HEK293 (cell line): ENCODE results near the gene HSD11B1.

ENCODE experiments used
- BCL11B ChIP-seq: fragments of 450-650 bp; formaldehyde crosslinking; IDR thresholded peaks from 2 replicates; pipeline ENCODE4 v1.5.1; 2016; ENCODE audit warnings: low read depth, missing biosample characterization, missing genetic modification characterization
- PBX3 ChIP-seq: sonication (generic); formaldehyde crosslinking; IDR thresholded peaks from 2 replicates; pipeline ENCODE4 v1.8.1; 2022; ENCODE audit warnings: mild to moderate bottlenecking, moderate library complexity, missing genetic modification reagents
- TCF7L2 ChIP-seq: IDR thresholded peaks from 2 replicates; pipeline ENCODE4 v1.6.1; 2011; ENCODE audit warnings: low read depth, mild to moderate bottlenecking, inconsistent platforms, low read length, moderate library complexity, borderline replicate concordance
- YY1 ChIP-seq: fragments of 450-650 bp; formaldehyde crosslinking; IDR thresholded peaks from 2 replicates; pipeline ENCODE4 v1.5.1; 2018; ENCODE audit warnings: missing biosample characterization, missing genetic modification characterization
- ZNF138 ChIP-seq: fragments of 450-650 bp; formaldehyde crosslinking; IDR thresholded peaks from 2 replicates; pipeline ENCODE4 v1.5.1; 2016; ENCODE audit warnings: missing biosample characterization, missing genetic modification characterization, borderline replicate concordance
- ZNF324 ChIP-seq: fragments of 450-650 bp; formaldehyde crosslinking; IDR thresholded peaks from 2 replicates; pipeline ENCODE4 v1.5.1; 2016; ENCODE audit warnings: missing biosample characterization, missing genetic modification characterization
- ZNF529 ChIP-seq: fragments of 450-650 bp; formaldehyde crosslinking; IDR thresholded peaks from 2 replicates; pipeline ENCODE4 v1.5.1; 2017; ENCODE audit warnings: missing genetic modification characterization, missing biosample characterization; ENCODE audit not compliant: insufficient replicate concordance
- ZNF670 ChIP-seq: fragments of 450-650 bp; formaldehyde crosslinking; IDR thresholded peaks from 2 replicates; pipeline ENCODE4 v1.5.1; 2016; ENCODE audit warnings: missing biosample characterization, missing genetic modification characterization, low read depth

DNA sequence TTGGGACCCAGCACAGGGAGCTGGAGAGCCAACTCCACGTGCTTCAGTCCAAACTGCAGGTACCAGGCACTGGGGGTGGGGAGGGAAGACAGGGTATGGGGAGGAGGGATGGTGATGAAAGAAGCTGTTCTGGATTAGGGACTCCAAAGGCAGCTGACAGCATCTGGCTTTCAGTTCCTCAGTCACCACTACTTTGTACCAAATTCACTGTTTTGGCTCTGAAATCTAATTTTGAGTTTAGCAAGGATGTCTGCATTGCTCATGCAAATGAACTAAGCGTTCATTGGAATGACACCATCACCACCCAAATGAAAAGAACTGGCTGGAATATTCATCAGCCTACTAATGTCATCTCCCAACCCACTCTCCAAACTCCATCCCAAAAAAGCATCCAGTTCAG is 71.0 kb downstream of the HSD11B1 start:
- TF ChIP-seq ZNF670 (tag by site-specific recombination) (no peak), ZNF324 (tag by site-specific recombination) (no peak), ZNF138 (tag by site-specific recombination) (no peak), ZNF529 (tag by site-specific recombination) (no peak), TCF7L2 (no peak), PBX3 (no peak), YY1 (no peak), BCL11B (tag by site-specific recombination) (no peak)
